ENCODE results near the gene GIT1.

DNA sequence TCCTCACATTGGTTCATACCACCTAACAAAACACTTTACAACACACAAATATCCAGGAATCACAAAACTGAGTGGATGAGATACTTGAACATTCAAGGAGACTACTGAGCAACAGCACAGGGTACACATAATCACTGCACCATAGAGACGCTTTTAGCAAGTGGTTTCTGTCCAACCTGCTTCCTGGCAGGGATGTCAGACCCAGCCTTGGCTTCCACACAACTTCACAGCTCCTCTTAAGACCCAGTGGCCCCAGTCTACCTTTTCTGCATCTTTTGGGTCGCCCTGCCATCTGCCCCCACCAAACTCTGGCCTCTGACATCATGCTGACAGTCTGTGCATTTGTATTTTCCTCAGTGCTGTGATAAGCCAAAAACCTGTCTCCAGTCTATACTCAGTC is 39.2 kb upstream of the GIT1 start:
- TF ChIP-seq, protein P1, sequence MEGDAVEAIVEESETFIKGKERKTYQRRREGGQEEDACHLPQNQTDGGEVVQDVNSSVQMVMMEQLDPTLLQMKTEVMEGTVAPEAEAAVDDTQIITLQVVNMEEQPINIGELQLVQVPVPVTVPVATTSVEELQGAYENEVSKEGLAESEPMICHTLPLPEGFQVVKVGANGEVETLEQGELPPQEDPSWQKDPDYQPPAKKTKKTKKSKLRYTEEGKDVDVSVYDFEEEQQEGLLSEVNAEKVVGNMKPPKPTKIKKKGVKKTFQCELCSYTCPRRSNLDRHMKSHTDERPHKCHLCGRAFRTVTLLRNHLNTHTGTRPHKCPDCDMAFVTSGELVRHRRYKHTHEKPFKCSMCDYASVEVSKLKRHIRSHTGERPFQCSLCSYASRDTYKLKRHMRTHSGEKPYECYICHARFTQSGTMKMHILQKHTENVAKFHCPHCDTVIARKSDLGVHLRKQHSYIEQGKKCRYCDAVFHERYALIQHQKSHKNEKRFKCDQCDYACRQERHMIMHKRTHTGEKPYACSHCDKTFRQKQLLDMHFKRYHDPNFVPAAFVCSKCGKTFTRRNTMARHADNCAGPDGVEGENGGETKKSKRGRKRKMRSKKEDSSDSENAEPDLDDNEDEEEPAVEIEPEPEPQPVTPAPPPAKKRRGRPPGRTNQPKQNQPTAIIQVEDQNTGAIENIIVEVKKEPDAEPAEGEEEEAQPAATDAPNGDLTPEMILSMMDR (IDR thresholded peaks at IDR 0.05), result no peak
- no peak for TF ChIP-seq POLR2A (IDR thresholded peaks at IDR 0.05)

All from adrenal gland (tissue), 5 donors.